LNCAP (cell line): ENCODE measurements around the gene SLC26A8.

Experiments used
- CTCF ChIP-seq: fragments of 450-650 bp; IDR thresholded peaks from 2 replicates; pipeline ENCODE4 v1.5.1; 2017; ENCODE audit warnings: mild to moderate bottlenecking

Gene SLC26A8

DNA sequence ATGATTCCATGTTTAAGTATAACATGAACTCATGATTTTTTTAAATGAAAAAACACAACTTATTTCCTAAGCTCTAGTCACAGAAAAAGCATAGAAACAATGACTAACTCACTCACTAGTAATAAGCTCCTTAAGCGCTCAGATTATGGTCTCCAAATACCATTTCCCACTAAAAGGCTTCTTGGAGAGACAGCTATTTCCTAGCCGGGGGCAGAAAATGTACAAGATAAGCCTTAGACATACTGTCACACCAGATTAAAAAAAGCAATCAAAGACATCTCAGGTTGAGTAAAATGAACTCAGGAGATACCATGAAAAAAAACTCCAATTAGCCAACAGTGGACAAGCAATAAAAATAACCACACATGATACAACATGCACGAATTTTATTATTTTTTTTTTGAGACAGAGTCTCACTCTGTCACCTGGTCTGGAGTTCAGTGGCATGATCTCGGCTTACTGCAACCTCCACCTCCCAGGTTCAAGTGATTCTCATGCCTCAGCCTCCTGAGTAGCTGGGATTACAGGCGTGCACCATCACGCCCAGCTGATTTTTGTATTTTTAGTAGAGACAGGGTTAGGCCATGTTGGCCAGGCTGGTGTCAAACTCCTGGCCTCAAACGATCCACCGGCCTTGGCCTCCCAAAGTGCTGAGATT is 118.5 kb downstream of the SLC26A8 start:
- no peak for TF ChIP-seq CTCF

DNA sequence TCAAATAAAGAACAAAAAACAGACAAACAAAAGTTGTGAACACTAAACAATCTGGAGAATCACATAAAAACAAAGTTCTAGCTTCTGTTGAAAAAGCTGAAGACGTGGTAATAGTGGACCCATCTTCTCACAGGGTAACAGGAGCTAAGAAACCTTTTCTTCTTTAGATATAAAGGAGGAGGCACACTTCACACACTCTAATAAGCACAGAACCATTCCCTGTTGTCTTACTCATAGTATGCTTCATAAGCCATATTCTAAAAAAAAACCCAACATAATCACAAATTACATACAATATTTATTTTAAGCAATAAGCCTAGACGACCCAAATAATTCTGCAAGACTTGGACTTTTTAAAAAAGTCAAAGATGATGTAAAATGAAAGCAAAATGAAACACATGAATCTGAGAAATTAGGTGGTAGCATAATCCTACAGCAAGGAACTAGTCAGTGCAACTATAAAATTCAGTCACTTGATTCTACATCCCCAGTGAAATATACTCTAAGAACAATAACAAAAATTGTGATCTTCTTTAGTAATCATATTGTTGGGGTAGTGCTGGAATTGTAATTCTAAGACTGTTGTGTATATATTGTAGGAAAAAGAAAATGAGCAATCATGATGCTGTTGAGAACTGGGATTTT is 119.2 kb downstream of the SLC26A8 start:
- no peak for TF ChIP-seq CTCF

GRCh38 chr6:35903679-35904078 is 120.8 kb downstream of the SLC26A8 start:
- no peak for TF ChIP-seq CTCF

- TF ChIP-seq CTCF = no peak
Measured at GRCh38 chr6:35900448-35900847, 124.0 kb downstream of the SLC26A8 start.

GRCh38 chr6:35898003-35898402 is 126.4 kb downstream of the SLC26A8 start:
- TF ChIP-seq CTCF = no peak

DNA sequence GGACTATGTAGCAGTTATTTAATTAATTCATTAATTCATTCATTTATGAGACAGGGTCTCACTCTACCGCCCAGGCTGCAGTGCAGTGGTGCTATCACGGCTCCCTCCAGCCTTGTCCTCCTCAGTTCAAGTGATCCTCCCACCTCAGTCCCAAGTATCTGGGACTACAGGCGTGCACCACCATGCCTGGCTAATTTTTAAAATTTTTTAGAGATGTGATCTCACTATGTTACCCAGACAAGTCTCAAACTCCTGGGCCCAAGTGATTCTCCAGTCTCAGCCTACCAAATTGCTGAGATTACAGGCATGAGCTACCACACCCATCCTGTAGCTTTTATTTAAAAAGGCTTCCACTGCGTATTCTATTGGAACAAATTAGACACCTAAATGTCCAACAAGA is 127.0 kb downstream of the SLC26A8 start:
- TF ChIP-seq CTCF = no peak

- TF ChIP-seq CTCF = no peak
Measured at GRCh38 chr6:35897036-35897435, 127.4 kb downstream of the SLC26A8 start.
